ENCODE data around the gene BSN. TPM values are rescaled to one million over a fixed set of nuclear protein-coding genes. Genes with fewer than 3 reads are reported as not detected.

The BSN gene
- polyA plus RNA-seq, 1 donor (not counting 4 experiments of a cell fraction or from before 2014, with no cell fraction given) = under 0.01 TPM

GRCh38 chr3:49568965-49569364, 14.7 kb downstream of the BSN start:
- DNase-seq (ENCODE audit: low read depth, low spot score) (no peak), FAIRE-seq (no peak)
- dilution Hi-C loops (cut with MboI; ENCODE audit: extremely low pct_ligation_motif_present, low sequenced_read_pairs) = loop anchor here (25.0 kb wide), 1 partner anchor 93 kb away; the partner anchor contains the start of gene APEH
- no peak overlapping the region for H3K27ac ChIP-seq (ENCODE audit: control insufficient read depth, insufficient read depth, low read length)
- H3K36me3 ChIP-seq (ENCODE audit: control insufficient read depth in 2 of 2, extremely low read depth in 1 of 2, insufficient read depth in 2 of 2, low read length in 2 of 2) = no peaks in the 10 kb centered on the region
- H4K20me1 ChIP-seq (ENCODE audit: control insufficient read depth, extremely low read depth, insufficient read depth, low read length) = no peaks in the 10 kb centered on the region
- no peak overlapping the region for H3K4me2 ChIP-seq (ENCODE audit: control insufficient read depth, extremely low read depth, insufficient read depth, low read depth, low read length)
- H3K9me3 ChIP-seq (ENCODE audit: control insufficient read depth, low read depth, low read length) = no peaks in the 10 kb centered on the region
- TF ChIP-seq CTCF (optimal IDR thresholded peaks at IDR 0.05 in 1 of 3, IDR thresholded peaks at IDR 0.05 in 1 of 3, conservative IDR thresholded peaks at IDR 0.05 in 1 of 3; ENCODE audit: extremely low read depth in 1 of 3, insufficient read depth in 2 of 3, low read length in 3 of 3) (no peak), EZH2 (IDR thresholded peaks at IDR 0.05; ENCODE audit: low read length) (no peak)
- no peak overlapping the region for H3K9ac ChIP-seq (ENCODE audit: control insufficient read depth, extremely low read depth, insufficient read depth, low read length)
- H3K27me3 ChIP-seq (ENCODE audit: control insufficient read depth, extremely low read depth, insufficient read depth, low read length) = no peaks in the 10 kb centered on the region
- H2AFZ ChIP-seq (ENCODE audit: control insufficient read depth, low read length) = no peak overlapping the region
- H3K4me1 ChIP-seq (ENCODE audit: control insufficient read depth, extremely low read depth, insufficient read depth, low read length) = peaks cover 8% of the 10 kb centered on the region
- no peaks in the 10 kb centered on the region for H3K9me1 ChIP-seq (ENCODE audit: control insufficient read depth, extremely low read depth, insufficient read depth, low read length)
- no peaks in the 10 kb centered on the region for H3K79me2 ChIP-seq (ENCODE audit: control insufficient read depth, insufficient read depth, low read length)
- no peak overlapping the region for H3K4me3 ChIP-seq (ENCODE audit: control insufficient read depth in 2 of 3, extremely low read depth in 1 of 3, insufficient read depth in 2 of 3, low read depth in 1 of 3, low read length in 3 of 3)

- no peak for DNase-seq (ENCODE audit: low read depth, low spot score)
- no peak overlapping the region for H3K9ac ChIP-seq (ENCODE audit: control insufficient read depth, extremely low read depth, insufficient read depth, low read length)
- no peaks in the 10 kb centered on the region for H3K27me3 ChIP-seq (ENCODE audit: control insufficient read depth, extremely low read depth, insufficient read depth, low read length)
- FAIRE-seq = no peak
- dilution Hi-C loops (cut with MboI; ENCODE audit: extremely low pct_ligation_motif_present, low sequenced_read_pairs) = loop anchor here (25.0 kb wide), 1 partner anchor 92 kb away; the partner anchor contains the start of gene APEH
- TF ChIP-seq CTCF (optimal IDR thresholded peaks at IDR 0.05 in 1 of 3, IDR thresholded peaks at IDR 0.05 in 1 of 3, conservative IDR thresholded peaks at IDR 0.05 in 1 of 3; ENCODE audit: extremely low read depth in 1 of 3, insufficient read depth in 2 of 3, low read length in 3 of 3) = no peak
- TF ChIP-seq EZH2 (IDR thresholded peaks at IDR 0.05; ENCODE audit: low read length) = no peak
- H4K20me1 ChIP-seq (ENCODE audit: control insufficient read depth, extremely low read depth, insufficient read depth, low read length) = no peaks in the 10 kb centered on the region
- H3K27ac ChIP-seq (ENCODE audit: control insufficient read depth, insufficient read depth, low read length) = no peak overlapping the region
- no peaks in the 10 kb centered on the region for H3K9me3 ChIP-seq (ENCODE audit: control insufficient read depth, low read depth, low read length)
- no peak overlapping the region for H2AFZ ChIP-seq (ENCODE audit: control insufficient read depth, low read length)
- H3K4me2 ChIP-seq (ENCODE audit: control insufficient read depth, extremely low read depth, insufficient read depth, low read depth, low read length) = no peak overlapping the region
- H3K4me1 ChIP-seq (ENCODE audit: control insufficient read depth, extremely low read depth, insufficient read depth, low read length) = peaks cover 8% of the 10 kb centered on the region
- no peaks in the 10 kb centered on the region for H3K79me2 ChIP-seq (ENCODE audit: control insufficient read depth, insufficient read depth, low read length)
- H3K4me3 ChIP-seq (ENCODE audit: control insufficient read depth in 2 of 3, extremely low read depth in 1 of 3, insufficient read depth in 2 of 3, low read depth in 1 of 3, low read length in 3 of 3) = no peak overlapping the region
- H3K9me1 ChIP-seq (ENCODE audit: control insufficient read depth, extremely low read depth, insufficient read depth, low read length) = no peaks in the 10 kb centered on the region
- H3K36me3 ChIP-seq (ENCODE audit: control insufficient read depth in 2 of 2, extremely low read depth in 1 of 2, insufficient read depth in 2 of 2, low read length in 2 of 2) = no peaks in the 10 kb centered on the region
Observed at GRCh38 chr3:49570028-49570654, 15.9 kb downstream of the BSN start.
